DOHH2 (cell line): ENCODE results near the gene ABCA4.

ENCODE experiments used
- H3F3A ChIP-seq: fragments of 200-600 bp; sonication (generic), shearing (Covaris generic); 2 replicates; pipeline ENCODE4 v1.6.0; 2016; ENCODE audit warnings: antibody characterized with exemption, mild to moderate bottlenecking; ENCODE audit not compliant: control insufficient read depth, insufficient read depth
- H3K27ac ChIP-seq: fragments of 200-600 bp; sonication (generic); 2 replicates; pipeline ENCODE4 v1.5.1; 2014; ENCODE audit warnings: low read depth, mild to moderate bottlenecking, low read length, moderate library complexity
- H3K27me3 ChIP-seq: fragments of 200-600 bp; sonication (generic); 2 replicates; pipeline ENCODE4 v1.6.1; 2014; ENCODE audit warnings: mild to moderate bottlenecking, low read length, mixed read lengths; ENCODE audit not compliant: control insufficient read depth
- H3K36me3 ChIP-seq: fragments of 200-600 bp; sonication (generic); 2 replicates; pipeline ENCODE4 v1.6.1; 2014; ENCODE audit warnings: mild to moderate bottlenecking, low read length, moderate library complexity, mixed read lengths; ENCODE audit not compliant: control insufficient read depth
- H3K4me1 ChIP-seq: fragments of 200-600 bp; sonication (generic); 2 replicates; pipeline ENCODE4 v1.6.1; 2014; ENCODE audit warnings: mild to moderate bottlenecking, low read length, mixed read lengths; ENCODE audit not compliant: control insufficient read depth
- H3K4me2 ChIP-seq: fragments of 200-600 bp; sonication (generic); 2 replicates; pipeline ENCODE4 v1.6.0; 2014; ENCODE audit warnings: mild to moderate bottlenecking, low read length, moderate library complexity
- H3K4me3 ChIP-seq: fragments of 200-600 bp; sonication (generic); 2 replicates; pipeline ENCODE4 v1.5.1; 2014; ENCODE audit warnings: mild to moderate bottlenecking, low read length, mixed read lengths
- H3K79me2 ChIP-seq: fragments of 200-600 bp; sonication (generic); 2 replicates; pipeline ENCODE4 v1.6.1; 2014; ENCODE audit warnings: mild to moderate bottlenecking, low read length, mixed read lengths; ENCODE audit not compliant: control insufficient read depth
- H3K9me2 ChIP-seq: fragments of 200-600 bp; sonication (generic); replicated peaks from 2 replicates; pipeline ENCODE4 v1.6.1; 2014; ENCODE audit warnings: mild to moderate bottlenecking, low read length, mixed read lengths; ENCODE audit not compliant: control insufficient read depth
- H3K9me3 ChIP-seq: fragments of 200-600 bp; sonication (generic); 2 replicates; pipeline ENCODE4 v1.6.1; 2014; ENCODE audit warnings: antibody characterized with exemption, low read length, mixed read lengths; ENCODE audit not compliant: control insufficient read depth, insufficient read depth
- H4K20me1 ChIP-seq: fragments of 200-600 bp; sonication (generic); 2 replicates; pipeline ENCODE4 v1.6.0; 2014; ENCODE audit warnings: low read depth, mild to moderate bottlenecking, antibody characterized with exemption, low read length, moderate library complexity; ENCODE audit not compliant: control insufficient read depth, insufficient read depth
- CTCF ChIP-seq: fragments of 200-600 bp; sonication (generic); IDR thresholded peaks from one replicate; pipeline ENCODE4 v1.5.1; 2014; ENCODE audit warnings: antibody characterized with exemption, mild to moderate bottlenecking, low read depth, low read length; ENCODE audit not compliant: poor library complexity, severe bottlenecking
- EZH2phosphoT487 ChIP-seq: fragments of 200-600 bp; sonication (generic); IDR thresholded peaks from 2 replicates; pipeline ENCODE4 v1.6.1; 2017; ENCODE audit warnings: borderline replicate concordance, mild to moderate bottlenecking, antibody characterized with exemption, low read length, moderate library complexity, mixed read lengths

The ABCA4 gene

GRCh38 chr1:94011129-94011528 lies 109.8 kb downstream of the ABCA4 start:
- Histone ChIP-seq H4K20me1 (no peaks in the 10 kb centered on the region), H3K27ac (no peak overlapping the region), H3F3A (no peaks in the 10 kb centered on the region; the same call in 1 of the 2 replicates), H3K9me2 (no peaks in the 10 kb centered on the region), H3K36me3 (no peaks in the 10 kb centered on the region), H3K4me2 (no peak overlapping the region), H3K4me1 (no peaks in the 10 kb centered on the region), H3K27me3 (0 out of 2 replicates have a peak, but pooled peaks cover 2% of the 10 kb centered on the region), H3K9me3 (no peaks in the 10 kb centered on the region), H3K4me3 (no peak overlapping the region), H3K79me2 (no peaks in the 10 kb centered on the region)
- TF ChIP-seq EZH2phosphoT487 (no peak), CTCF (no peak)

- no peak for TF ChIP-seq CTCF
- no peak for TF ChIP-seq EZH2phosphoT487
- no peaks in the 10 kb centered on the region; the same call in 1 of the 2 replicates for H3F3A ChIP-seq
- H3K4me1 ChIP-seq, result no peaks in the 10 kb centered on the region
Observed at GRCh38 chr1:94009304-94009703, 111.6 kb downstream of the ABCA4 start.

GRCh38 chr1:94006604-94007003 lies 114.3 kb downstream of the ABCA4 start:
- Histone ChIP-seq H3K9me2 (no peaks in the 10 kb centered on the region), H3K27me3 (0 out of 2 replicates have a peak, but pooled peaks cover 2% of the 10 kb centered on the region), H3K79me2 (no peaks in the 10 kb centered on the region), H3K4me2 (no peak overlapping the region), H3F3A (no peaks in the 10 kb centered on the region; the same call in 1 of the 2 replicates), H4K20me1 (no peaks in the 10 kb centered on the region), H3K27ac (no peak overlapping the region), H3K9me3 (no peaks in the 10 kb centered on the region), H3K36me3 (no peaks in the 10 kb centered on the region), H3K4me3 (no peak overlapping the region), H3K4me1 (no peaks in the 10 kb centered on the region)
- no peak for TF ChIP-seq EZH2phosphoT487
- no peak for TF ChIP-seq CTCF

More at GRCh38 chr1:94009304-94009703, 111.6 kb downstream of the ABCA4 start:
- Histone ChIP-seq H3K27me3 (0 out of 2 replicates have a peak, but pooled peaks cover 2% of the 10 kb centered on the region), H3K79me2 (no peaks in the 10 kb centered on the region), H3K9me2 (no peaks in the 10 kb centered on the region), H3K36me3 (no peaks in the 10 kb centered on the region), H3K27ac (no peak overlapping the region), H3K9me3 (no peaks in the 10 kb centered on the region), H4K20me1 (no peaks in the 10 kb centered on the region), H3K4me3 (no peak overlapping the region), H3K4me2 (no peak overlapping the region)
